ENCODE data around the gene FAM98C.
"Not testable (repeated sequence)": the region's sequence is repeated elsewhere in the genome, so short reads cannot be mapped to it uniquely, and the experiment has no call there.

- not testable (repeated sequence) for TF ChIP-seq CTCF (IDR thresholded peaks at IDR 0.05); ZFX (IDR thresholded peaks at IDR 0.05; ENCODE audit: borderline replicate concordance)
These were observed 9.0 kb downstream of the FAM98C start for GRCh38 chr19:38411898-38412297.

Data from 22Rv1 (cell line).